ENCODE measurements around the gene TMEM87B.

TMEM87B gene

DNA sequence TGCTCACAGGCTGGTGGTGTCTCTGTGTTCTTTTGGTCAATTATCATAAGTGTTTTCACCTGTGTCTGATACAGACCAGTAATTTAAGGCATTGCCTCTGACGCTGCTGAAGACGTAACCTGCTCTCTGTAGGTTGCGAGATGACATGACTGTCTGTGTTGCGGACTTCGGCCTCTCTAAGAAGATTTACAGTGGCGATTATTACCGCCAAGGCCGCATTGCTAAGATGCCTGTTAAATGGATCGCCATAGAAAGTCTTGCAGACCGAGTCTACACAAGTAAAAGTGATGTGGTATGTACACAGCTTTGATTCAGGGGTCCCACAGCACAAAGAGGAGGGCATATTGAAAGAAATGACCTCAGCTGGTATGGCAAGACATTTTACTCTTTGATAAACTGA, 33.8 kb upstream of the TMEM87B start:
- Histone ChIP-seq H3K9me3 (ENCODE audit: control insufficient read depth, insufficient read depth, low read length) (no peaks in the 10 kb centered on the region), H3K9ac (ENCODE audit: low read depth, low read length) (no peak overlapping the region), H3K4me1 (ENCODE audit: control insufficient read depth, insufficient read depth, low read length) (0 out of 2 replicates have a peak, but pooled peaks cover 9% of the 10 kb centered on the region), H3K27me3 (ENCODE audit: control insufficient read depth, insufficient read depth, low read length) (no peaks in the 10 kb centered on the region), H3K4me3 (ENCODE audit: low read depth, low read length) (no peak overlapping the region), H3K36me3 (ENCODE audit: control insufficient read depth, insufficient read depth, low read length) (no peaks in the 10 kb centered on the region), H3K27ac (ENCODE audit: low read depth, low read length) (no peak overlapping the region)

DNA sequence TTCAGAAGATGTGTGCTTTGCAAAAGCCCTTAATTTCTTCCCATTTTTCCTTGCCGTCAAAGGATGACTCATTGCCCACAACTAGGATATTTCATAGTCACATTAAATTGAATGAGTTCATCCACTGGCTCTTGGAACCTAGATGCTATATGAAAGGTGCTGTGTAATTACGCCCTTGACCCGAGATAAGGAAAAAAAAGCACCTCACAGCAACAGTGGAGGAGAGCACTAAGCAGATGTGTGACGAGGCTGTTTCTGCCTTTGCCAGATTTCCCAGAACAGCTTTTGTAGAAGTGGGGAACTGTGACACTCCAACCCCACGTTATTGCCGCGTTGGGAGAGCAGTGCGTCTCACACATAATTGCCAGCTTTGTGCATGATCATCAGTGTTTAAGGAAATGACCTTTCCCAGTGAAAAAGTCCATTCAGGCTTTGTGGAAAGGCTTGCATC, 33.3 kb upstream of the TMEM87B start:
- Histone ChIP-seq H3K4me1 (ENCODE audit: control insufficient read depth, insufficient read depth, low read length) (0 out of 2 replicates have a peak, but pooled peaks cover 9% of the 10 kb centered on the region), H3K36me3 (ENCODE audit: control insufficient read depth, insufficient read depth, low read length) (no peaks in the 10 kb centered on the region), H3K9ac (ENCODE audit: low read depth, low read length) (no peak overlapping the region), H3K27me3 (ENCODE audit: control insufficient read depth, insufficient read depth, low read length) (no peaks in the 10 kb centered on the region), H3K4me3 (ENCODE audit: low read depth, low read length) (no peak overlapping the region), H3K9me3 (ENCODE audit: control insufficient read depth, insufficient read depth, low read length) (no peaks in the 10 kb centered on the region), H3K27ac (ENCODE audit: low read depth, low read length) (no peak overlapping the region)

DNA sequence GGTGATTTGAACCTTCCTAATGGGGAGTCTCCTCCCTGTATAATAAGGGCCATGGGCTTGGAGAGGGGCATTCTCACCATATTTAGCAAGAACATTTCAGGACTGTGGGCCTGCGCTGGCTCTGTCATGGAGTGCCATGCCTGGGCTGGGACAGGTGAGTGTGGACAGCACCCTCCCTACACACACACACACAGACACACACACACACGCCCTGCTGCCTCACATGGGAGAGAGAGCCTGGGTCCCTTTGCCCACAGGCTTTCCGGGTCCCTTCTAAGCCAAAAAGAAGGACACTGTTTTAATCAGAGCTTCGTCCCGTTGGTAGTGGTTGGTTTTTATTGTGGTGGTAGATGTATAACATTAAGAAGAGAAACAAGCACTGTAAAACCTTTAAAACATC, 31.4 kb upstream of the TMEM87B start:
- no peak overlapping the region for H3K4me3 ChIP-seq (ENCODE audit: low read depth, low read length)
- H3K4me1 ChIP-seq (ENCODE audit: control insufficient read depth, insufficient read depth, low read length), result 0 out of 2 replicates have a peak, but pooled peaks cover 9% of the 10 kb centered on the region
- no peak overlapping the region for H3K27ac ChIP-seq (ENCODE audit: low read depth, low read length)
- no peaks in the 10 kb centered on the region for H3K27me3 ChIP-seq (ENCODE audit: control insufficient read depth, insufficient read depth, low read length)
- H3K9me3 ChIP-seq (ENCODE audit: control insufficient read depth, insufficient read depth, low read length), result no peaks in the 10 kb centered on the region
- no peaks in the 10 kb centered on the region for H3K36me3 ChIP-seq (ENCODE audit: control insufficient read depth, insufficient read depth, low read length)
- H3K9ac ChIP-seq (ENCODE audit: low read depth, low read length), result no peak overlapping the region

DNA sequence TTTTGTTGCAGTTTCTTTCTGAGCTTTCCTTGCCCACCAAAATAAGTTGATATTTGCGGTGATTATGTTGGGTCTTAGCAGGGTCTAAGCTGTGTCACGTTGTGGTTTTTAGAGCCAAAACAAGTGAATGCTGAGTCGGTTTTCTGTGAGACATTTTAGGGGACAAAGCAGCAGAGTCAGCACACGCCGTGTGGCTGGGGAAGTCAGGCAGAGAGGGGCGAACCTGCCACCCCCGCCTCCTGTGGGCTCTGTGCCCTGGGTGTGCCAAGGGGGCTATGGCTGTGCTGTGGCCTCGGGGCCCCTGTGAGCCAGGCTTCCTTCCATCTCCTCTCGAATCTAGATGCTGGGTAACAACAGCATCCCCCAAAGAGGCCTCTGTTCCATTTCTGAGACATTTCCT, 30.8 kb upstream of the TMEM87B start:
- no peaks in the 10 kb centered on the region for H3K36me3 ChIP-seq (ENCODE audit: control insufficient read depth, insufficient read depth, low read length)
- 0 out of 2 replicates have a peak, but pooled peaks cover 7% of the 10 kb centered on the region for H3K4me1 ChIP-seq (ENCODE audit: control insufficient read depth, insufficient read depth, low read length)
- H3K27ac ChIP-seq (ENCODE audit: low read depth, low read length), result no peak overlapping the region
- H3K27me3 ChIP-seq (ENCODE audit: control insufficient read depth, insufficient read depth, low read length), result no peaks in the 10 kb centered on the region
- H3K4me3 ChIP-seq (ENCODE audit: low read depth, low read length), result no peak overlapping the region
- H3K9me3 ChIP-seq (ENCODE audit: control insufficient read depth, insufficient read depth, low read length), result no peaks in the 10 kb centered on the region
- H3K9ac ChIP-seq (ENCODE audit: low read depth, low read length), result no peak overlapping the region

- Histone ChIP-seq H3K4me1 (ENCODE audit: control insufficient read depth, insufficient read depth, low read length) (no peaks in the 10 kb centered on the region), H3K27me3 (ENCODE audit: control insufficient read depth, insufficient read depth, low read length) (no peaks in the 10 kb centered on the region), H3K9me3 (ENCODE audit: control insufficient read depth, insufficient read depth, low read length) (no peaks in the 10 kb centered on the region), H3K9ac (ENCODE audit: low read depth, low read length) (no peak overlapping the region), H3K36me3 (ENCODE audit: control insufficient read depth, insufficient read depth, low read length) (no peaks in the 10 kb centered on the region), H3K27ac (ENCODE audit: low read depth, low read length) (no peak overlapping the region), H3K4me3 (ENCODE audit: low read depth, low read length) (no peak overlapping the region)
These were observed 30.1 kb upstream of the TMEM87B start for GRCh38 chr2:112024896-112025491.

DNA sequence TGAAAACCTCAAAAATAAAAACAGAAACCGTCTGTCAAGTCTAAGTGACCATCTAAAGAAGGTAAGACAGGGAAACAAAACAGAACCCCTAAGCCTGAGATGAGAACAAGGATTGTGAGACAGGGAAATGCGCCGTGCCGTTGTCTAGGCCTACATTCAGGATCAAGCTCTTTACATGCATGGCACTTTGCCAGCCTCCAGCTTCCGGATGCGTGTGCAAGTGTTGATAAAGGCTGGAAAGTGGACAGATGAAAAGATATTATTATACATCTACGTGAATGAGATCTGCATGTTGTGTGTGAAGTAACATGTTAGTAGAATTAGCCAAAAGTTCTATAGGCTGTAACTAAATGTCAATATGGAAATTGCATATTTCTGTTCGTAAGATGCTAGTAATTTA, 28.6 kb upstream of the TMEM87B start:
- peaks cover 6% of the 10 kb centered on the region for H3K4me1 ChIP-seq (ENCODE audit: control insufficient read depth, insufficient read depth, low read length)

DNA sequence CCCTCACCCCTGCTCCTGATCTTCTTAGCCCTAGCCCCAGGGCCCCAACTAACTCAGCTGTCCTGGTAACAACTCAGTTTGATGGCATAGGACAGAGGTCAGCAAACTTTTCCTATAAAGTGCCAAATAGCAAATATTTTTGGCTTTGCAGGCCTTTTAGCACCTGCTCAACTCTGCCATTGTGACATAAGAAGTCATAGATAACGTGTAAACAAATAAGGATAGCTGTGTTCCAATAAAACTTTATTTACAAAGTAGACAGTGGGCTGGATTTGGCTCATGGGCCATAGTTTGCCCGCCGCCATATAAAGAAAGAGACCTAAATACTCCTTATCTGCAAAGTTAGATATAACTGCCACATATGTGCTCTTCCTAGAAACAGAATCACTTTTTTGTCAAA, 27.3 kb upstream of the TMEM87B start:
- Histone ChIP-seq H3K27ac (ENCODE audit: low read depth, low read length) (no peak overlapping the region), H3K9ac (ENCODE audit: low read depth, low read length) (no peak overlapping the region), H3K36me3 (ENCODE audit: control insufficient read depth, insufficient read depth, low read length) (no peaks in the 10 kb centered on the region), H3K27me3 (ENCODE audit: control insufficient read depth, insufficient read depth, low read length) (no peaks in the 10 kb centered on the region), H3K4me1 (ENCODE audit: control insufficient read depth, insufficient read depth, low read length) (peaks cover 15% of the 10 kb centered on the region), H3K9me3 (ENCODE audit: control insufficient read depth, insufficient read depth, low read length) (no peaks in the 10 kb centered on the region), H3K4me3 (ENCODE audit: low read depth, low read length) (no peak overlapping the region)

More for the DNA sequence above, 28.6 kb upstream of the TMEM87B start:
- H3K27me3 ChIP-seq (ENCODE audit: control insufficient read depth, insufficient read depth, low read length), result no peaks in the 10 kb centered on the region
- no peak overlapping the region for H3K4me3 ChIP-seq (ENCODE audit: low read depth, low read length)
- no peak overlapping the region for H3K9ac ChIP-seq (ENCODE audit: low read depth, low read length)
- H3K27ac ChIP-seq (ENCODE audit: low read depth, low read length), result no peak overlapping the region
- H3K36me3 ChIP-seq (ENCODE audit: control insufficient read depth, insufficient read depth, low read length), result no peaks in the 10 kb centered on the region
- H3K9me3 ChIP-seq (ENCODE audit: control insufficient read depth, insufficient read depth, low read length), result no peaks in the 10 kb centered on the region

GRCh38 chr2:112029164-112029563, 25.9 kb upstream of the TMEM87B start:
- Histone ChIP-seq H3K9me3 (ENCODE audit: control insufficient read depth, insufficient read depth, low read length) (no peaks in the 10 kb centered on the region), H3K27ac (ENCODE audit: low read depth, low read length) (no peak overlapping the region), H3K36me3 (ENCODE audit: control insufficient read depth, insufficient read depth, low read length) (no peaks in the 10 kb centered on the region), H3K27me3 (ENCODE audit: control insufficient read depth, insufficient read depth, low read length) (no peaks in the 10 kb centered on the region), H3K4me1 (ENCODE audit: control insufficient read depth, insufficient read depth, low read length) (peaks cover 15% of the 10 kb centered on the region), H3K4me3 (ENCODE audit: low read depth, low read length) (no peak overlapping the region), H3K9ac (ENCODE audit: low read depth, low read length) (no peak overlapping the region)

- Histone ChIP-seq H3K4me3 (ENCODE audit: low read depth, low read length) (no peak overlapping the region; the same call in 1 of the 2 replicates), H3K9me3 (ENCODE audit: control insufficient read depth, insufficient read depth, low read length) (no peaks in the 10 kb centered on the region), H3K4me1 (ENCODE audit: control insufficient read depth, insufficient read depth, low read length) (peaks cover 15% of the 10 kb centered on the region), H3K36me3 (ENCODE audit: control insufficient read depth, insufficient read depth, low read length) (no peaks in the 10 kb centered on the region), H3K27ac (ENCODE audit: low read depth, low read length) (peak overlapping the region; percentile 82), H3K9ac (ENCODE audit: low read depth, low read length) (peak overlapping the region; percentile 32; the same call in 1 of the 2 replicates), H3K27me3 (ENCODE audit: control insufficient read depth, insufficient read depth, low read length) (no peaks in the 10 kb centered on the region)
These were observed 23.4 kb upstream of the TMEM87B start for GRCh38 chr2:112031473-112032223.

DNA sequence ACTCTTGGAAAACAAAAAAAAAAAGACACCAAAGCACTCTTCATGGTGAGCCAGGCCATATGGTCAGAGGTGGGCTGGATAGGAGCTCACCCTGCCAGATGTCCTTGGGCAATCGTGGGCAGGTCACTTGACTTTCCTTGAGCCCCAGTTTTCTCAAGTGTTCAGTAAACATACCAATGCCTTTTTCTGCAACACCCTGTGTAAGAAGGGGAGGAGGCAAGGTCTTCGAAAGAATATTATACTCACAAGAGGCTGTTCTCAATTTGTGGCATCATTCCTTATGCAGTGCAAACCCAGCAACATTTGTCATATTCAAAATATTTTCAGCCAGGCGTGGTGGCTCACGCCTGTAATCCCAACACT, 22.9 kb upstream of the TMEM87B start:
- Histone ChIP-seq H3K9me3 (ENCODE audit: control insufficient read depth, insufficient read depth, low read length) (no peaks in the 10 kb centered on the region), H3K9ac (ENCODE audit: low read depth, low read length) (no peak overlapping the region), H3K36me3 (ENCODE audit: control insufficient read depth, insufficient read depth, low read length) (no peaks in the 10 kb centered on the region), H3K4me3 (ENCODE audit: low read depth, low read length) (no peak overlapping the region), H3K4me1 (ENCODE audit: control insufficient read depth, insufficient read depth, low read length) (peaks cover 15% of the 10 kb centered on the region), H3K27ac (ENCODE audit: low read depth, low read length) (peak overlapping the region; percentile 82), H3K27me3 (ENCODE audit: control insufficient read depth, insufficient read depth, low read length) (no peaks in the 10 kb centered on the region)

- no peaks in the 10 kb centered on the region; the same call in 1 of the 2 replicates for H3K9me3 ChIP-seq (ENCODE audit: control insufficient read depth, insufficient read depth, low read length)
- no peak overlapping the region for H3K27ac ChIP-seq (ENCODE audit: low read depth, low read length)
- H3K36me3 ChIP-seq (ENCODE audit: control insufficient read depth, insufficient read depth, low read length), result no peaks in the 10 kb centered on the region
- peaks cover 15% of the 10 kb centered on the region for H3K4me1 ChIP-seq (ENCODE audit: control insufficient read depth, insufficient read depth, low read length)
- H3K4me3 ChIP-seq (ENCODE audit: low read depth, low read length), result no peak overlapping the region
- no peaks in the 10 kb centered on the region for H3K27me3 ChIP-seq (ENCODE audit: control insufficient read depth, insufficient read depth, low read length)
- H3K9ac ChIP-seq (ENCODE audit: low read depth, low read length), result no peak overlapping the region
These were observed 22.2 kb upstream of the TMEM87B start for GRCh38 chr2:112032689-112033465.

Data from HUES48 (cell line).